Measurements from ENCODE around the gene ZNF827.
A peak's percentile ranks its signal among the peaks of the same experiment; 100 is the strongest.

ZNF827 gene

DNA sequence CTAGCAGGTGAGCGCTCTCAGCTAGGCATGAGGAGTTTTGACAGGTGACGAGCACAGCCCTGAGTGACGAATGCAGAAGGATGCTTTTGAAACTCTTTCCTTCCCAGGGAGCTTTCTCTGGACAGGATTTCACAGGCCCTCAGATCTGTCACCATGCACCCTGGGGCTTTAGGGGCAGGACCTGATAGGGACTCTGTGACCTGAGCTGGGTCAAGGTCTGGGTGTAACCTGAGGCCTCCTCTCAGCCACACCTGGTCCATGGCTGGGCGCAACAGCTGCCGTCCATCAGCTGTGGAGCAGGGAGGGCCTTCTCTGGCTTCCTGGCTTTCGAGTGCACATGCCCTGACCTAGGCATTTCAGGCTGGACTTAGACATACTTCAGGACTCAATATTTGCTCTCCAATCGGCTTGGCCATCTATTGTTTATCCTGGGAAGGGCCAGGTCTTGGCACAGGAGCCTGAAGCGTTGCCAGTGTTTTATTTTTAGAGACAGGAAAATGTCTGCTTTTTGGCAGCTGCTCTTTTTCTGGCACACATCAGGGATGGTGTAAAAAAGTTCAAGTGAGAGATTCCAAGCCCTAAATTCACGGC is 202.3 kb downstream of the ZNF827 start:
- TF ChIP-seq, protein P1, sequence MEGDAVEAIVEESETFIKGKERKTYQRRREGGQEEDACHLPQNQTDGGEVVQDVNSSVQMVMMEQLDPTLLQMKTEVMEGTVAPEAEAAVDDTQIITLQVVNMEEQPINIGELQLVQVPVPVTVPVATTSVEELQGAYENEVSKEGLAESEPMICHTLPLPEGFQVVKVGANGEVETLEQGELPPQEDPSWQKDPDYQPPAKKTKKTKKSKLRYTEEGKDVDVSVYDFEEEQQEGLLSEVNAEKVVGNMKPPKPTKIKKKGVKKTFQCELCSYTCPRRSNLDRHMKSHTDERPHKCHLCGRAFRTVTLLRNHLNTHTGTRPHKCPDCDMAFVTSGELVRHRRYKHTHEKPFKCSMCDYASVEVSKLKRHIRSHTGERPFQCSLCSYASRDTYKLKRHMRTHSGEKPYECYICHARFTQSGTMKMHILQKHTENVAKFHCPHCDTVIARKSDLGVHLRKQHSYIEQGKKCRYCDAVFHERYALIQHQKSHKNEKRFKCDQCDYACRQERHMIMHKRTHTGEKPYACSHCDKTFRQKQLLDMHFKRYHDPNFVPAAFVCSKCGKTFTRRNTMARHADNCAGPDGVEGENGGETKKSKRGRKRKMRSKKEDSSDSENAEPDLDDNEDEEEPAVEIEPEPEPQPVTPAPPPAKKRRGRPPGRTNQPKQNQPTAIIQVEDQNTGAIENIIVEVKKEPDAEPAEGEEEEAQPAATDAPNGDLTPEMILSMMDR (conservative IDR thresholded peaks at IDR 0.05): no peak
- H3K27ac ChIP-seq: peak overlapping the region; percentile 76

DNA sequence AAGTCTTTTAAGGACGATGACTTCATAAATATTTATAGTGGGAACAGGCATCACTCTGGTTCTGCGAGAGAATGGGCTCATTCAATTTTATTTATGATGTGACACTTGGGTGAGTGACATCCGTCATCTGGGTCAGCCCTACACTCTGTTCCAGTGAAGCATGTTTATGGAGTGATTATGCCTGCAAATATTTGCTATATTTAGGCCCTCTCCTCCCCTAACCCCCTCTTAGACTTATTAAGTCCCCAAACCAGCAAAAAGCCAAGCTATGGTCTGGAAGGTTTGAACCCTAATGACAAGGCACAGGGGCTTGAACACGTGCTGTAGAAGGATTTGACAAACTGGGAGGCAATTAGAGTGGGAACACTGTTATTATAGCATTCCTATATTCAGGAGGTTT is 202.8 kb downstream of the ZNF827 start:
- TF ChIP-seq, protein P1 (conservative IDR thresholded peaks at IDR 0.05): no peak
- H3K27ac ChIP-seq: peak overlapping the region; percentile 76

DNA sequence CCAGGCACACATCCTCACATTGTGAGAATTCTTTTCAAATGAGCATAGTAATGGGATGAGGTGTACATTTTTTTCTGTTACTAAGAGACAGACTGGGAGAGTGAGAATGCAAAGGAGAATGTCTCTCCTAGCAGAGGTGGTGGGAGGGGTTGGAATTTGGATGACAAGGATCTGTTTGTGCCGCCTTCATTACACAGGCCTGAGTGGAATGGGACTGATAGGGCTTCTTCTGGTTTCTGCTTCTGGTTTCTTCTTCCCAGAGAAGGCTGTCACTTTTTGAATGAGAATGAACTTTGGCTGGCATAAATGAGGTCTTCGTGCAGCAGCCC is 203.3 kb downstream of the ZNF827 start:
- H3K27ac ChIP-seq: peak overlapping the region; percentile 76
- TF ChIP-seq, protein P1 (conservative IDR thresholded peaks at IDR 0.05): no peak

DNA sequence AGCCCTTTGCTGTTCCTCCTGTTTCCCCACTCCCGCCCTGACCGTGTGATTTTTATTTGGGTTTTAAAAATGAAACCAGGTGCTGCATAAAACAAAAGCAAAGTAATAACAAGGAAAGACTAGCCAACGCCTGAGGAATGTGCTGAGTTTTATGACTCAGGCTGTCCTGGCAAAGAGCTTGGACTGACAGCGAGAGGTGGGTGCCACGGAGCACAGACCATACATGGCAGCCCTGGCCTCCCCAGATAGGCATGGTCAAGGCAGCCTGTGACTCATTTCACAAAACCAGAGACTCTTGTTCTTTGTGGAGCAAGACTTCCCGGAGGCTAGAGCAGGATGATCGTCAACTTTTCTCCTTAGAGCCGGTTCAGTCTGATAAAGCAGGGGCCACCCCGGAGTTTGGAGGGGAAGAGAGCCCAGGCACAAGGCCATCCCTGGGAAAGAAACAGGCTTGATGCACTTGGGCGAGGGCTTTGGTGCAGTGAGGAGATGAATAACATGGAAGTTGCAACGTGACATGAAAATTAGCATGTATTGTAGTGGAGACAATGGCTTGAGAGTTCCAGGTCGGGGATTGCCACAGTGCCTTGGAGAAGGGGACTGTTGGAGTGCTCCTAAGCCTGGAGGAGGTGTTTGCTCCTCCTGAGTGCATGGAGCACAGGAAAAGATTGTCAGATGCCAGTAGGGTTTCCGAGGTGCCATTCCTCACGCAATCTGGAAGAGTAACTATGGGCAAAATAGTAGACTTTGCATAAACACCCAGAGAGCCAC is 203.9 kb downstream of the ZNF827 start:
- H3K27ac ChIP-seq: peak overlapping the region; percentile 76

DNA sequence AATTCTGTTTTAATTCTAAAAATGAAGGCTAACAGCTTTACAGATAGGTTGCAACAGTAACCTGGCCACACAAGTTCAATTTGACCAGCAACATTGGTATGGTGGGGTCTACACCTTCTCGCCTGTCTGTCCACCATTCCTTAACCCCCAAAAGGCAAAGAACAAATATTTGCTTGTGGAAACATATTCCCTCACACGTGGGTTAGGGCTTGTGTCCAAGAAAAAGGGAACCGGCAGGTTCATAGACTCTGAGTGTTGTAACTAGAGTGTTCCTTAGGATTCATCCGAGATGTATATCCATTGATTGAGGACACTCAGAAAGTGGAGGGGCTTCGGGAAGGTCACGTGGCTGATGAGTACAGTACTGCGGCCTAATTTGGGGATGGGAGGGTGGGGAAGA is 204.6 kb downstream of the ZNF827 start:
- TF ChIP-seq, protein P1 (conservative IDR thresholded peaks at IDR 0.05): no peak
- peak overlapping the region; percentile 76 for H3K27ac ChIP-seq

More for the DNA sequence above, 203.9 kb downstream of the ZNF827 start:
- TF ChIP-seq, protein P1 (conservative IDR thresholded peaks at IDR 0.05): no peak

DNA sequence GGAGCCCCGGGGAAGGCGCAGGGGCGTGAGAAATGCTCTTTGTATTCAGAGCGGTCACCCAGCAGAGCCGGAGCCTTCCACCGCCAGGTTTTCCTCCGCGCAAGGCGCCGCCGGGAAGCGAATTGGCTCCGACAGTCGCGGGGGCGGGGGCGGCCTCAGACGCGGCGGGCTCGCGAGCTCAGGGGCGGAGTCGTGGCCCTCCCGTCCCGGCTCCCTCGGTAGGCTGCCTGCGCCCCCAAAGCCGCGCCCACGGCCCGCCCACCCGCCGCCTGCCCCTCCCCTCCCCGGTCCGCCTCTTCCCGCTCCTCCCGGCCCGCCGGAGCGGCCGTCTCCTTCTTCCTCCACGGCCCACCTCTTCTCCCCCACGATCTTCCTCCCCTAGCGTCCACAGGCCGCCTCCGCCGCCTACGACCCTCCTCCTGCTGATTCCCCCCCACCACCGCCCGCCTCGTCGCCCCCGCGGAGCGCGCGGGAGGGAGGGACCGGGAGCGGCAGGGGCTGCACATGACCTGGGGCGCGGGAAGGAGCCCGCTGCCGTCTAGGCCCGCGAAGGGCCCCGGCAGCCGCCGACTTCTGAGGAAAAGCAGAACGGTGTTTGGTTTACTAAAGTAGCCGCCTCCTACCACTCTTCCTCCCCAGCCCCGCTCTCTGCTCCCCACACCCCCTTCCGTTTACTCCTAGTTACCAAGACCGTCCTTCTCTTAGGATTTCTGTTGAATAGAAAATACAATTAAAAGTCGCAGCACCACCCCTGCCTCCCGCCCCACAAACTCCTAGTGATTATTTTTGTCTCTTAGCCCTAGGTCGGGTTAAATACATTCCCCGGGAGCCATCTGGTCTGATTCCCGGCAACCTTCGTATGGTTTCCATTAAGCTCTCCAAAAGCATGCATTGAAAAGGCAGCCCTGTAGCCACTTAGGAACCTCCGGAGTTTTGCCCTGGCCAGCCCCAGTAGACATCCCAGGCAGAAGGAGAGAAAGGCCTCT is 205.4 kb downstream of the ZNF827 start:
- TF ChIP-seq, protein P1 (conservative IDR thresholded peaks at IDR 0.05): no peak
- peak overlapping the region; percentile 76 for H3K27ac ChIP-seq

Data from VCaP (cell line).